HUES64 (cell line): ENCODE measurements around the gene STOX2. TPM values are rescaled to one million over a fixed set of nuclear protein-coding genes. Genes with fewer than 3 reads are reported as not detected.
A peak's percentile ranks its signal among the peaks of the same experiment; 100 is the strongest.

Experiments used
- H3K27ac ChIP-seq: 2 replicates; pipeline ENCODE4 v1.7.0; 2013; ENCODE audit warnings: low read depth, low read length, inconsistent platforms
- H3K27me3 ChIP-seq: 2 replicates; pipeline ENCODE4 v1.6.1; 2013; ENCODE audit warnings: mild to moderate bottlenecking, low read length; ENCODE audit not compliant: insufficient read depth
- H3K36me3 ChIP-seq: 2 replicates; pipeline ENCODE4 v1.6.1; 2013; ENCODE audit warnings: mild to moderate bottlenecking, low read length; ENCODE audit not compliant: insufficient read depth
- H3K4me1 ChIP-seq: 2 replicates; pipeline ENCODE4 v1.6.1; 2013; ENCODE audit warnings: mild to moderate bottlenecking, low read length, moderate library complexity; ENCODE audit not compliant: insufficient read depth
- H3K4me3 ChIP-seq: 2 replicates; pipeline ENCODE4 v1.5.1; 2013; ENCODE audit warnings: mild to moderate bottlenecking, low read length, moderate library complexity
- H3K9ac ChIP-seq: 2 replicates; pipeline ENCODE4 v1.6.1; 2013; ENCODE audit warnings: mild to moderate bottlenecking, low read depth, low read length
- H3K9me3 ChIP-seq: 2 replicates; pipeline ENCODE4 v1.6.1; 2013; ENCODE audit warnings: low read depth, low read length; ENCODE audit not compliant: insufficient read depth
- WGBS: fragments of 150-250, 120-280 bp; methylation state at CpG from one replicate; pipeline ENCODE4 v1.1.7; 2013; ENCODE audit warnings: missing lambda C conversion rate; 5-methylcytosine and 5-hydroxymethylcytosine counted together
- polyA plus RNA-seq, 2 experiments: library from polyadenylated mRNA; stranded (reverse); fragments of 50-300 nt; gene quantifications; one replicate each; pipeline ENCODE4 v1.2.3, GENCODE V29; 2013

Gene STOX2
- polyA plus RNA-seq (2013, experiment 1 of 2), result 19.6 TPM
- polyA plus RNA-seq (2013, experiment 2 of 2), result 24.2 TPM

- H3K4me3 ChIP-seq, result peak within 1 kb of the TSS; percentile 72
- H3K27ac ChIP-seq, result peak within 1 kb of the TSS; percentile 85
- peak within 1 kb of the TSS; percentile 83 for H3K9ac ChIP-seq
- H3K4me1 ChIP-seq, result peaks cover 24% of the 10 kb centered on the region; the same call in 1 of the 2 replicates
- 1% methylated on average over 45 of the region's 45 CpGs for WGBS
- H3K9me3 ChIP-seq, result 0 out of 2 replicates have a peak, but pooled peaks cover 3% of the 10 kb centered on the region
- no peaks in the 10 kb centered on the region for H3K36me3 ChIP-seq
- peaks cover 67% of the 10 kb centered on the region for H3K27me3 ChIP-seq
These were observed at the start of gene STOX2 for GRCh38 chr4:183905081-183905592. Gene STOX2 (plus strand): TSS chr4:183905307. CDS start chr4:183906791, 1,484 bp downstream.

- peaks cover 15% of the 10 kb centered on the region; the same call in 1 of the 2 replicates for H3K27me3 ChIP-seq
These were observed 49.5 kb upstream of the STOX2 start for GRCh38 chr4:183855323-183856190.

DNA sequence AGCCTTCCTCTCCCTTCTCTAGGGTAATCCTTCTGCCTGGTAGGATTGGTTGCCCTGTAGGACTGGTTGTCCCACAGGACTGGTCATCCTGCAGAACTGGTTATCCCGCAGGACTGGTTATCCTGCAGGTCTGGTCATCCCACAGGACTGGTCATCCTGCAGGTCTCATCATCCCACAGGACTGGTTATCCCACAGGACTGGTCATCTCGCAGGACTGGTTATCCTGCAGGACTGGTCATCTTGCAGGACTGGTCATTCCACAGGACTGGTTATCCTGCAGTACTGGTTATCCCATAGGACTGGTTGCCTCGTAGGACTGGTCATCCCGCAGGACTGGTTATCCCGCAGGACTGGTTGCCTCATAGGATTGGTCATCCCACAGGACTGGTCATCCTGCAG, 48.1 kb upstream of the STOX2 start:
- no peak overlapping the region for H3K27ac ChIP-seq
- WGBS, result 82% methylated on average over 5 of the region's 5 CpGs
- no peaks in the 10 kb centered on the region for H3K9me3 ChIP-seq

More at GRCh38 chr4:183855323-183856190, 49.5 kb upstream of the STOX2 start:
- H3K36me3 ChIP-seq, result no peaks in the 10 kb centered on the region
- no peak overlapping the region for H3K9ac ChIP-seq
- WGBS, result 91% methylated on average over 14 of the region's 14 CpGs
- H3K27ac ChIP-seq, result no peak overlapping the region
- H3K4me1 ChIP-seq, result peaks cover 9% of the 10 kb centered on the region; the same call in 1 of the 2 replicates
- no peaks in the 10 kb centered on the region for H3K9me3 ChIP-seq
- no peak overlapping the region for H3K4me3 ChIP-seq

DNA sequence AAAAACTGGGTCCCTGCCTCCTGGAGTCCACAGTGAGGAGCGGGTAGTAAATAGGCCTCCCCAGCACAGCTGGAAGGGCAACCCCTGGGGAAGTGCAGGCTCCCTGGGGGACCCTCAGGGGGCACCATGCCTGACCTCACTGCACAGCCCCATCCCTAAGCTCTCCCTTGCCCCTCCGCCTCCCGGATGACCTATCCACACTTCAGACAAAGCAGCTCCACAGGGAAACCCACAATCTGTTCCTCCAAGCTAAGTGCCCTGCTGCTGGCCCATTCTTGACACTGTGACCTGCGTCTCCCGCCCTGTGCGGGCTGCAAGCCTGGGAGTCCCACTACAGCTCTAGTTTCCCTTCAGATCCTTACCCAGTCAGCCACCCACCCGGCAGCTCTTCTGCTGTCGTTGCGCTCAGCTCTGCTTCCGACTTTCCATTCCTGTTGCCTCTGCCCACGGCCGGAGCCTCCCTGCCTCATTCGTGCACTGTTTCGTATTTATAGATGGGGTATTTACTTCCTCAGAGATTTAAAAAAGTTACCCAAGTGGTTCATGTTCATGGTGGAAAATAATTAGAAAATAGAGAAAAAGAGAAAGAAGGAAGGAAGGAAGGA, 47.0 kb upstream of the STOX2 start:
- Histone ChIP-seq H3K4me1 (peaks cover 9% of the 10 kb centered on the region; the same call in 1 of the 2 replicates), H3K4me3 (no peak overlapping the region), H3K9ac (no peak overlapping the region), H3K27me3 (0 out of 2 replicates have a peak, but pooled peaks cover 3% of the 10 kb centered on the region), H3K27ac (no peak overlapping the region), H3K9me3 (no peaks in the 10 kb centered on the region), H3K36me3 (no peaks in the 10 kb centered on the region)
- WGBS, result 44% methylated on average over 14 of the region's 14 CpGs

More for the DNA sequence above, 48.1 kb upstream of the STOX2 start:
- Histone ChIP-seq H3K9ac (no peak overlapping the region), H3K27me3 (0 out of 2 replicates have a peak, but pooled peaks cover 8% of the 10 kb centered on the region), H3K36me3 (no peaks in the 10 kb centered on the region), H3K4me3 (no peak overlapping the region), H3K4me1 (peaks cover 9% of the 10 kb centered on the region; the same call in 1 of the 2 replicates)

DNA sequence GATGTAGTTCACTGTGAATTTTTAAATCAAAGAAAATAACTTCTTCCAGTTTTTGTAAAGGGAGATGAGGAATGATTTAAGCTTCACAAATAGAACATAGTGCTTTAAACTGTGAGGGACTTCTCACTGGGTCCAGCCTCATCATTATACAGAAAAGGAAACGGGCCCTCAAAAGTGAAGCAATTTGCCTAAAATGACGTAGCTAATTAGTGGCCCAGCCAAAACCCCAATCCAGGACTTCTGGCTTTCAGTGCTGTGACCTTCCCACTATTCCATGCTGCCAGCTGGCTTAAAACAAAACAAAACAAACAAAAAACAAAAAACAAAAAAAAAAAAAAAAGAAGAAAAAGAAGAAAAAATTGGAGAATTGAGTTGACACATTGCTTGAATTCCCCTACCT, 45.0 kb upstream of the STOX2 start:
- H3K4me3 ChIP-seq, result no peak overlapping the region
- H3K36me3 ChIP-seq, result no peaks in the 10 kb centered on the region
- no peak overlapping the region for H3K27ac ChIP-seq
- WGBS, result 90% methylated on average over 2 of the region's 2 CpGs
- peaks cover 9% of the 10 kb centered on the region; the same call in 1 of the 2 replicates for H3K4me1 ChIP-seq
- 0 out of 2 replicates have a peak, but pooled peaks cover 3% of the 10 kb centered on the region for H3K27me3 ChIP-seq
- no peaks in the 10 kb centered on the region for H3K9me3 ChIP-seq
- H3K9ac ChIP-seq, result no peak overlapping the region

- H3K4me1 ChIP-seq, result peaks cover 9% of the 10 kb centered on the region; the same call in 1 of the 2 replicates
- H3K9me3 ChIP-seq, result no peaks in the 10 kb centered on the region
- WGBS, result 79% methylated on average over 10 of the region's 10 CpGs
- no peak overlapping the region for H3K9ac ChIP-seq
- no peak overlapping the region for H3K27ac ChIP-seq
- no peak overlapping the region for H3K4me3 ChIP-seq
- 0 out of 2 replicates have a peak, but pooled peaks cover 3% of the 10 kb centered on the region for H3K27me3 ChIP-seq
- H3K36me3 ChIP-seq, result no peaks in the 10 kb centered on the region
These were observed 44.4 kb upstream of the STOX2 start for GRCh38 chr4:183860731-183861130.

GRCh38 chr4:183861426-183861825, 43.7 kb upstream of the STOX2 start:
- Histone ChIP-seq H3K36me3 (no peaks in the 10 kb centered on the region), H3K9me3 (no peaks in the 10 kb centered on the region), H3K27ac (no peak overlapping the region), H3K4me1 (peaks cover 9% of the 10 kb centered on the region; the same call in 1 of the 2 replicates), H3K9ac (no peak overlapping the region), H3K27me3 (0 out of 2 replicates have a peak, but pooled peaks cover 3% of the 10 kb centered on the region), H3K4me3 (no peak overlapping the region)
- WGBS, result 96% methylated on average over 11 of the region's 13 CpGs

DNA sequence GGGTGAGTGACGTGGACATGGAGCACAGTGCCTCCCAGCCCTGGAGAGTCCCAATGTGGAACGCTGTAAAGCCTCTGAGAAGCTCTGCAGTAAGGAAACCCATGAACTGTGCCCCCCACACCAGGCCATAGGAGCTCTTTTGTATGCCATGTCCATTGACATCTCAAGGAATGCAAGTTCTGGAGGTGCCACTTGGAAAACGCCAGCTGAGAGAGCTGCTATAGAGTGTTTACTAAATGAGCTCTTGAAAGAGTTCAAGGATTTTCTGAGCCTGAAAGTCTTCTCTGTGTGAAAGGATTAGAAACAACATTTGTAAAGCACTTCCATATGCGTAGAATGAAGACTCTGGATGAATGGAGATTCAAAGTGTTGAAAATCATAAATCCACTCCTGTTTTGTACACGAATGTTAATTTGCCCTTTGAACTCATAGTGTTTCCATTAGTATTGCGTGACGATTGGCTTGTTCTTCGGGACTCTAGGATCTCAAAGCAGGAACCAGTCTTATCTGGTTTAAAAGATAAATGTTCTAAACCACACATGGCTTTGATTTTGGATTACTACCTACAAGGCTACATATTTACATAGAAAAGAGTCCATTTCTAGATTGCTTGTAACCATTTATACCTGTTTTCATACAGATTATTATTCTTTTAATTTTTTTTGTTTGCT, 41.8 kb upstream of the STOX2 start:
- H3K27ac ChIP-seq, result no peak overlapping the region
- WGBS, result 95% methylated on average over 8 of the region's 8 CpGs

GRCh38 chr4:183867247-183867646, 37.9 kb upstream of the STOX2 start:
- H3K27me3 ChIP-seq, result no peaks in the 10 kb centered on the region
- no peaks in the 10 kb centered on the region for H3K9me3 ChIP-seq
- no peak overlapping the region for H3K27ac ChIP-seq
- H3K4me1 ChIP-seq, result peaks cover 9% of the 10 kb centered on the region; the same call in 1 of the 2 replicates
- 95% methylated on average over 9 of the region's 9 CpGs for WGBS
- no peak overlapping the region for H3K4me3 ChIP-seq
- no peak overlapping the region for H3K9ac ChIP-seq
- no peaks in the 10 kb centered on the region for H3K36me3 ChIP-seq

More for the DNA sequence above, 41.8 kb upstream of the STOX2 start:
- Histone ChIP-seq H3K36me3 (no peaks in the 10 kb centered on the region), H3K4me1 (peaks cover 4% of the 10 kb centered on the region; the same call in 1 of the 2 replicates), H3K9me3 (no peaks in the 10 kb centered on the region), H3K4me3 (no peak overlapping the region), H3K9ac (no peak overlapping the region), H3K27me3 (0 out of 2 replicates have a peak, but pooled peaks cover 3% of the 10 kb centered on the region)

- Histone ChIP-seq H3K9me3 (no peaks in the 10 kb centered on the region), H3K4me1 (peaks cover 9% of the 10 kb centered on the region; the same call in 1 of the 2 replicates), H3K9ac (no peak overlapping the region), H3K27me3 (no peaks in the 10 kb centered on the region), H3K27ac (no peak overlapping the region), H3K4me3 (no peak overlapping the region), H3K36me3 (no peaks in the 10 kb centered on the region)
- 87% methylated on average over 3 of the region's 3 CpGs for WGBS
These were observed 34.1 kb upstream of the STOX2 start for GRCh38 chr4:183870997-183871396.
